ENCODE measurements around the gene RGMA. TPM values are rescaled to one million over a fixed set of nuclear protein-coding genes. Genes with fewer than 3 reads are reported as not detected.

The RGMA gene
- total and polyA plus RNA-seq, 2 experiments from 2014 or later, result 2.5 to 2.7 TPM

- DNase-seq (ENCODE audit: low spot score), result no peak
- Histone ChIP-seq H4K20me1 (ENCODE audit: insufficient read depth, poor library complexity, severe bottlenecking) (no peaks in the 10 kb centered on the region), H3K27ac (no peak overlapping the region), H3K9me3 (ENCODE audit: low read depth) (no peaks in the 10 kb centered on the region), H3K79me2 (no peaks in the 10 kb centered on the region), H3K4me3 (no peak overlapping the region), H3K4me2 (no peak overlapping the region), H3K27me3 (peaks cover 39% of the 10 kb centered on the region), H3K9me2 (replicated peaks; ENCODE audit: insufficient read depth) (no peaks in the 10 kb centered on the region), H3K4me1 (ENCODE audit: insufficient read depth) (no peaks in the 10 kb centered on the region), H2AFZ (no peak overlapping the region), H3K36me3 (replicated peaks; ENCODE audit: insufficient read depth, low read depth) (no peaks in the 10 kb centered on the region)
- TF ChIP-seq, protein P1, sequence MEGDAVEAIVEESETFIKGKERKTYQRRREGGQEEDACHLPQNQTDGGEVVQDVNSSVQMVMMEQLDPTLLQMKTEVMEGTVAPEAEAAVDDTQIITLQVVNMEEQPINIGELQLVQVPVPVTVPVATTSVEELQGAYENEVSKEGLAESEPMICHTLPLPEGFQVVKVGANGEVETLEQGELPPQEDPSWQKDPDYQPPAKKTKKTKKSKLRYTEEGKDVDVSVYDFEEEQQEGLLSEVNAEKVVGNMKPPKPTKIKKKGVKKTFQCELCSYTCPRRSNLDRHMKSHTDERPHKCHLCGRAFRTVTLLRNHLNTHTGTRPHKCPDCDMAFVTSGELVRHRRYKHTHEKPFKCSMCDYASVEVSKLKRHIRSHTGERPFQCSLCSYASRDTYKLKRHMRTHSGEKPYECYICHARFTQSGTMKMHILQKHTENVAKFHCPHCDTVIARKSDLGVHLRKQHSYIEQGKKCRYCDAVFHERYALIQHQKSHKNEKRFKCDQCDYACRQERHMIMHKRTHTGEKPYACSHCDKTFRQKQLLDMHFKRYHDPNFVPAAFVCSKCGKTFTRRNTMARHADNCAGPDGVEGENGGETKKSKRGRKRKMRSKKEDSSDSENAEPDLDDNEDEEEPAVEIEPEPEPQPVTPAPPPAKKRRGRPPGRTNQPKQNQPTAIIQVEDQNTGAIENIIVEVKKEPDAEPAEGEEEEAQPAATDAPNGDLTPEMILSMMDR (IDR thresholded peaks at IDR 0.05; ENCODE audit: poor library complexity), result no peak
- no peak for TF ChIP-seq EZH2 (IDR thresholded peaks at IDR 0.05; ENCODE audit: borderline replicate concordance)
- no peak for TF ChIP-seq EZH2phosphoT487 (IDR thresholded peaks at IDR 0.05; ENCODE audit: low read depth, severe bottlenecking, unreplicated experiment)
- WGBS (ENCODE audit: low lambda C conversion rate, missing lambda C conversion rate), result 94% methylated on average over 5 of the region's 5 CpGs
These were observed 7.6 kb downstream of the RGMA start for GRCh38 chr15:93081399-93081798.

DNA sequence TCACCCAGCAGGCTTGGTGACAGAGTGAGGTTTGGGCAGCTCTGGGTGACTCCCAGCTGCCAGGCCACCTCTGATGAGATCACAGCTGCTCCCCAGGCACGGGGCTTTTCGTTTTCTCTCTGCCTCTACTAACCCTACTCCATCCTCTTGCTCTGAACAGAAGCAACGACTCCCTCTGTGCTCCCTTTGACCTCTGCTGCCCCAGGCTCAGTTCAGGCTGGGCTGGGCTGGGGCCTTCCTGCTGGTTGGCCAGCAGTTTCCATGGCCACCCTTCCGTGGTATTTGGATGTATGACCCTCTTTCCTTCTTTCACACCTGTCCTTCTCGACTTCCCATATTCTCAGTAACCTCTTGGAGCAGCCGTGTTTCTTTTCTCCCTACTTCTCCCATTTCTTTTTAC is 8.6 kb downstream of the RGMA start:
- 76% methylated on average over 6 of the region's 6 CpGs for WGBS (ENCODE audit: low lambda C conversion rate, missing lambda C conversion rate)
- Histone ChIP-seq H3K27me3 (peaks cover 29% of the 10 kb centered on the region), H4K20me1 (ENCODE audit: insufficient read depth, poor library complexity, severe bottlenecking) (no peaks in the 10 kb centered on the region), H3K79me2 (no peaks in the 10 kb centered on the region), H2AFZ (no peak overlapping the region), H3K4me1 (ENCODE audit: insufficient read depth) (no peaks in the 10 kb centered on the region), H3K9me2 (replicated peaks; ENCODE audit: insufficient read depth) (no peaks in the 10 kb centered on the region), H3K36me3 (replicated peaks; ENCODE audit: insufficient read depth, low read depth) (no peaks in the 10 kb centered on the region), H3K4me2 (no peak overlapping the region), H3K4me3 (no peak overlapping the region), H3K9me3 (ENCODE audit: low read depth) (no peaks in the 10 kb centered on the region), H3K27ac (no peak overlapping the region)
- no peak for DNase-seq (ENCODE audit: low spot score)
- no peak for TF ChIP-seq EZH2phosphoT487 (IDR thresholded peaks at IDR 0.05; ENCODE audit: low read depth, severe bottlenecking, unreplicated experiment)
- TF ChIP-seq, protein P1 (IDR thresholded peaks at IDR 0.05; ENCODE audit: poor library complexity), result no peak
- TF ChIP-seq EZH2 (IDR thresholded peaks at IDR 0.05; ENCODE audit: borderline replicate concordance), result no peak

DNA sequence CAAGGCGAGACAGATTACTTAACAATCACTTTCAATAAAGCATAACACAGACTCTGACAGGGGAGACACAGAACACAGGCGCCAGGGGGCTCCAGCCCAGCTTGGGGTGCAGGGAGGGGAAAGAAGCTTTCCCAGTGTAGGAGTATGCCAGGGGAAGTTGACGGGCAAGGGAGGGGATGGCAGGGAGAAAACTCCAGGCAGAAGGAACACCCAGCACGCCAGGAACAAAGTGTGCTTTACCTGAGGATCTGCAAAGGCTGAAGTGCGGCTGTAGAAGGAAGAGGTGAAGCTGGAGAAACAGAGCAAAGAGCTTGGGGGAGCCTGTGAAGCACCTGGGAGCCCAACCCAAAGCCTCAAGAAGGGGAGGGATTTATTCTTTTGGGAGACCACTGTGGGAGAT is 12.1 kb downstream of the RGMA start:
- H4K20me1 ChIP-seq (ENCODE audit: insufficient read depth, poor library complexity, severe bottlenecking), result no peaks in the 10 kb centered on the region
- no peak overlapping the region for H3K4me3 ChIP-seq
- DNase-seq (ENCODE audit: low spot score), result no peak
- H3K27me3 ChIP-seq, result peaks cover 13% of the 10 kb centered on the region
- H2AFZ ChIP-seq, result no peak overlapping the region
- H3K36me3 ChIP-seq (replicated peaks; ENCODE audit: insufficient read depth, low read depth), result no peaks in the 10 kb centered on the region
- WGBS (ENCODE audit: low lambda C conversion rate, missing lambda C conversion rate), result 87% methylated on average over 5 of the region's 5 CpGs
- H3K4me1 ChIP-seq (ENCODE audit: insufficient read depth), result no peaks in the 10 kb centered on the region
- H3K4me2 ChIP-seq, result no peak overlapping the region
- no peaks in the 10 kb centered on the region for H3K9me3 ChIP-seq (ENCODE audit: low read depth)
- H3K27ac ChIP-seq, result no peak overlapping the region
- no peaks in the 10 kb centered on the region for H3K79me2 ChIP-seq
- TF ChIP-seq EZH2phosphoT487 (IDR thresholded peaks at IDR 0.05; ENCODE audit: low read depth, severe bottlenecking, unreplicated experiment), result no peak
- TF ChIP-seq, protein P1 (IDR thresholded peaks at IDR 0.05; ENCODE audit: poor library complexity), result no peak
- no peak for TF ChIP-seq EZH2 (IDR thresholded peaks at IDR 0.05; ENCODE audit: borderline replicate concordance)
- H3K9me2 ChIP-seq (replicated peaks; ENCODE audit: insufficient read depth), result no peaks in the 10 kb centered on the region

- no peaks in the 10 kb centered on the region for H3K9me2 ChIP-seq (replicated peaks; ENCODE audit: insufficient read depth)
- no peak overlapping the region for H3K27ac ChIP-seq
- no peak for TF ChIP-seq EZH2 (IDR thresholded peaks at IDR 0.05; ENCODE audit: borderline replicate concordance)
- TF ChIP-seq, protein P1 (IDR thresholded peaks at IDR 0.05; ENCODE audit: poor library complexity), result no peak
- no peak for TF ChIP-seq EZH2phosphoT487 (IDR thresholded peaks at IDR 0.05; ENCODE audit: low read depth, severe bottlenecking, unreplicated experiment)
- H3K4me2 ChIP-seq, result no peak overlapping the region
- peaks cover under 1% of the 10 kb centered on the region for H3K79me2 ChIP-seq
- H3K27me3 ChIP-seq, result peaks cover 19% of the 10 kb centered on the region
- H3K36me3 ChIP-seq (replicated peaks; ENCODE audit: insufficient read depth, low read depth), result no peaks in the 10 kb centered on the region
- H2AFZ ChIP-seq, result no peak overlapping the region
- 85% methylated on average over 1 of the region's 1 CpG for WGBS (ENCODE audit: low lambda C conversion rate, missing lambda C conversion rate)
- no peaks in the 10 kb centered on the region for H3K4me1 ChIP-seq (ENCODE audit: insufficient read depth)
- no peaks in the 10 kb centered on the region for H4K20me1 ChIP-seq (ENCODE audit: insufficient read depth, poor library complexity, severe bottlenecking)
- DNase-seq (ENCODE audit: low spot score), result no peak
- no peak overlapping the region for H3K4me3 ChIP-seq
- H3K9me3 ChIP-seq (ENCODE audit: low read depth), result no peaks in the 10 kb centered on the region
These were observed 12.8 kb downstream of the RGMA start for GRCh38 chr15:93076217-93076616.
